Subcutaneous adipose tissue (tissue), 4 donors: ENCODE measurements around the gene NFS1. TPM values are rescaled to one million over a fixed set of nuclear protein-coding genes. Genes with fewer than 3 reads are reported as not detected.

ENCODE experiments used
- CTCF ChIP-seq: fragments of 450-650 bp; IDR thresholded peaks from one replicate; pipeline ENCODE4 v1.5.1; 2016; ENCODE audit warnings: low read depth, mild to moderate bottlenecking, control low read depth, antibody characterized with exemption, moderate library complexity
- total RNA-seq, 4 donors: library from RNA; depleted of rRNA; stranded (reverse); fragments of >200 nt; gene quantifications; one replicate each; pipeline ENCODE4 v1.1.0, GENCODE V29; 2016

Gene NFS1
- total RNA-seq, 4 donors from 2014 or later, result 17.4 to 34.7 (median 24.3) TPM

DNA sequence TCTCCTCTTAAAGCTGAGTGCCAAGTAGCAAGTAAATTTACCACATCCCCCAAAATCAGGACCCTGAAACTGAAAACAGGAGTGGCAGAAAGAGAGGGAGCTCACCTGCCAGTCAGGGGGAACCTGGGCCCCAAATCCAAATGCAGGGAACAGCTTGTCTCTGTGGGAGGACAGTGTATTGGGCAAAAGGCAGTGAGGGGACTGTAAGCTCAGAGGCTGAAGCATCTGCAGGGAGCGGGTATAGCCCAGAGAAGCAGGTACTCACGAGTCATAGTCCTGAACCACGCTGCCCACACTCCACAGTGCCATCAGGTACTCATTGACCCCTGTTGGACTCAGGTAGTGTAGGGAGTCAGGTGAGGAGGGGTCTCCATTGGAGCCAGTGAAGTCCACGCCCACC is 68.5 kb downstream of the NFS1 start:
- no peak for TF ChIP-seq CTCF

GRCh38 chr20:35629427-35630145 is 69.6 kb downstream of the NFS1 start:
- no peak for TF ChIP-seq CTCF

DNA sequence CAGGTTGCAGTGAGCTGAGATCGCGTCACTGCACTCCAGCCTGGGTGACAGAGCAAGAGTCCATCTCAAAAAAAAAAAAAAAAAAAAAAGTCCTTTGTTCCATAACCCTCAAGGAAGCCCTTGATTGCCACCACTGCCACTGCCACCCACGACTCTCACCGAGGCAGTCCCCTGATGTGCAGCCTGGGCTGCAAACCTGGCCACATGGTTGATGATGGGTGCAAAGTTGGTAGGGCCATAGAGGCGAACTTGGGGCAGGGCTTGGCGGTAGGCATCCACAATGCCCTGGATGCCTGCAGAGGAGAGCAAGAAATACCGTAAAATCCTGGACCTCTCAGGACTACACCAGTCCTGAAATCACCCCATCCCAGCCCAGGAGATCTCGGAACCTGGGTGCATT is 72.0 kb downstream of the NFS1 start:
- no peak for TF ChIP-seq CTCF

DNA sequence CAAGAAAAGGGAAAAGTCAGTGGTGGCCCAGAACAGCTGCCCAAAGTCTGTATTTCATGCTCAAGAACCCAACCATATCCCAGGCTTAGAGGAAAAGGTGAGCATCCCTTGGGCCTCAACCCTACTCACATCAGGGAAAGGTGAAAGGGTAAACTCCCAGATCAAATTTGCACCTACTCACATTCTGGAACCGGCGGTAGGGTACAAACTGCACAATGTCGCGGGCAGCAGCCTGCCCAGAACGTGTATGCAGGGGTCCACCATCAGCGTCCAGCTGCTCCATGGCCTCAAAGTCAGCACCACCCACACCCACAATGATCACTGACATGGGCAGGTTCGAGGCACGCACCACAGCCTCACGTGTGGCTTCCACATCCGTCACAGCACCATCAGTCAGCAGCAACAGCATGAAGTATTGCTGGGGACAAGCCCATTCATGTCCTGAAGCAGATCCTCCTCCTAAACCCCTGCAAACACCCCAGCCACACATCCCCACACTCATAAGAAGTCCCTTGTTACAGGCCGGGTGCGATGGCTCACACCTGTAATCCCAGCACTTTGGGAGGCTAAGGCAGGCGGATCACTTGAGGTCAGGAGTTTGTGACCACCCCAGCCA is 72.7 kb downstream of the NFS1 start:
- TF ChIP-seq CTCF, result no peak

GRCh38 chr20:35625584-35626385 is 73.4 kb downstream of the NFS1 start:
- TF ChIP-seq CTCF, result no peak

GRCh38 chr20:35621560-35621946 is 77.6 kb downstream of the NFS1 start:
- TF ChIP-seq CTCF, result no peak

- TF ChIP-seq CTCF, result no peak
Measured at GRCh38 chr20:35620818-35621559, 78.2 kb downstream of the NFS1 start.
